ENCODE results near the gene STON2.
A peak's percentile ranks its signal among the peaks of the same experiment; 100 is the strongest.

DNA sequence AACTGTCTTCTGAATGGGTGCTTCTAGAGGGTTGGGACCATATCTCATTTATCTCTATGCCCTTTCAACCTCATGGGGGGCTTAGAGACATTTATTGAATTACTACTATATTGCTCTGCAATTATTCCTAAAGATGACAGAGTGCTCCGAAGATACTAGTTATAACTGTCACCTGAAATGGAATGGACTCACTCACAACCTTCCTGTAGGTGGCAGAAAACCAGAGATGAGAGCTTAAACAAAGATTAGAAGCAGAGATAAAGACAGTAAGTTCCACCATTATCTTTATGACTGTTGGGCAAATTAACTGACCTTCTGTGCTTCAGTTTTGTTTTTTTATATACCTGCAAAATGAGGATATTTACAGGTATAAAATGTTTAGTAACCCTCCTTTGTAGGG, 147.8 kb downstream of the STON2 start:
- TF ChIP-seq, protein P1, sequence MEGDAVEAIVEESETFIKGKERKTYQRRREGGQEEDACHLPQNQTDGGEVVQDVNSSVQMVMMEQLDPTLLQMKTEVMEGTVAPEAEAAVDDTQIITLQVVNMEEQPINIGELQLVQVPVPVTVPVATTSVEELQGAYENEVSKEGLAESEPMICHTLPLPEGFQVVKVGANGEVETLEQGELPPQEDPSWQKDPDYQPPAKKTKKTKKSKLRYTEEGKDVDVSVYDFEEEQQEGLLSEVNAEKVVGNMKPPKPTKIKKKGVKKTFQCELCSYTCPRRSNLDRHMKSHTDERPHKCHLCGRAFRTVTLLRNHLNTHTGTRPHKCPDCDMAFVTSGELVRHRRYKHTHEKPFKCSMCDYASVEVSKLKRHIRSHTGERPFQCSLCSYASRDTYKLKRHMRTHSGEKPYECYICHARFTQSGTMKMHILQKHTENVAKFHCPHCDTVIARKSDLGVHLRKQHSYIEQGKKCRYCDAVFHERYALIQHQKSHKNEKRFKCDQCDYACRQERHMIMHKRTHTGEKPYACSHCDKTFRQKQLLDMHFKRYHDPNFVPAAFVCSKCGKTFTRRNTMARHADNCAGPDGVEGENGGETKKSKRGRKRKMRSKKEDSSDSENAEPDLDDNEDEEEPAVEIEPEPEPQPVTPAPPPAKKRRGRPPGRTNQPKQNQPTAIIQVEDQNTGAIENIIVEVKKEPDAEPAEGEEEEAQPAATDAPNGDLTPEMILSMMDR (conservative IDR thresholded peaks at IDR 0.05): peak; percentile 59
- TF ChIP-seq ZFX (IDR thresholded peaks at IDR 0.05): no peak

Measured in C4-2B (cell line).